ENCODE data around the gene MYLK.

The MYLK gene

DNA sequence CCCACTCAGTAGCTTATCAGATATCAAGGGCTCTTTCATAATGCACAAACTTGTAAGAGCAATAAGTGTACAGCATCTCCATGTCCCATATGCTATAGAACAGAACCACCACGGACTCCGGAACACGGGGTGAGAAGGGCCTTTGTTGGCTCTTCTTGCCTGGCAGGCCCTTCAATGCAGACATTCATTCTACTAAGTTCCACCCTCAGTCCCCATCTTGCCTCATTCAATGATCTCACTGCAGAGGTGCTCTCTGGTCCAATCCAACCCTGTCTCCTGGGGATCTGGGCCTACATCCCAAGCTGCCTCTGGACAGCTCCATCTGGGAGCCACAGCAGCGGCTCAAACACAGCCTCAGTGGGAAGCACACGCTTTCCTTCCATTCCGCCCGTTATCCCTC, 316.1 kb downstream of the MYLK start:
- FAIRE-seq, result peak; percentile 40
- DNase-seq (ENCODE audit: low spot score), result no peak

DNA sequence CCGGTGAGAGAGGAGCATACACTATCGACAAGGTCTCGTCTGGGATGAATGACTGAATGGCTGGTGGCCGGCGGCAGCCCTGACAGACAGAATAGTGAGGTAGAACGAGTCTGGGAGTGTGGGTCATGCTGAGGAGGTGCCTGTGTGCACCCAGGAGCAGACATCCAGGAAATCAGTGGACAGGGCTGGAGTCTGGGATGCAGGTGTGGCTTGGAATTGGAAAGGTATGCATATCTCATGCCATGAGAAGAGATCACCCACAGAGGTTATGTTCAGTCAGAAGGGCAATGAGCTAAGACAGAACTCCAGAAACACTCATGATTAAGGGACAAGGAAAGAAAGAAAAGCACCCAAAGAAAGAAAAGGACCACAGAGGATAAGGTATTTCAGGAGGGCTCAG, 320.1 kb downstream of the MYLK start:
- FAIRE-seq, result peak; percentile 17

DNA sequence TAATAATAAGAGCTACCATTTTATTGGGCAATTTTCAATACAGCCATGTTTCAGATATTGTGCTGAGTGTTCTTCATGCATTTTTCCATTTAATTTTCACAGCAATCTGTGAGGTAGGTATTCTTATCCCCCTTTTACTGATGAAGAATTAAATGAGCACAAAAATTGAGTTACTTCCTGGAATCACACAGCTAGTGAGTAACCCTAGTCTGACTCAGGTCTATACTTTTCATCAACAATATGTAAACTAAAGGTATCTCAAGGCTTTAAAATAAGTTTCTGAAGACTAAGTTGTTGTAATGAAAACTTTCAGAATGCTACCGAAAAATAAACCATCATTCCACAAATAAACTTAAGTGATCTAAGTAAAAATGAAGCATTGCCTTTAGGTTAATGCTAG, 321.6 kb downstream of the MYLK start:
- FAIRE-seq, result no peak
- DNase-seq (ENCODE audit: low spot score), result no peak

More for the DNA sequence above, 320.1 kb downstream of the MYLK start:
- no peak for DNase-seq (ENCODE audit: low spot score)

DNA sequence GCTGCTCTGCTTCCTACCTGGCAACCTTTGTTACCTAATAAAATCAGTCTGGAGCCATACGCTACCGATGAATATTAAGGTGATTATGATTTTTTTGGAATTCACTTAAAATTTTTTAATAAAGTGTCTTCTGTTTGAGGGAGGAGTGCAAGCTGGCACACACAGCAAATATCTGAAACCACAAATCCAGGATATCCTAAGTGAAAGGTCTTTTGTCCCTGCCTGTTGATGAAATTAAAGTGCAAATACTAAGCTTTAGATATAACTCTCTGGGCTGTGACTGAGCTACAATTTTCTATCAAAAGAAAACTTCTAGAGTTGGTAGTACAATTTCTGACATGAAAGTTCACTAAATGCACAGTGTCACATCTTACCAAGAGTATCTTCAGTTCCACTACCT, 322.9 kb downstream of the MYLK start:
- DNase-seq (ENCODE audit: low spot score), result no peak
- no peak for FAIRE-seq
